Ishikawa (cell line): Measurements from ENCODE around the gene TAS2R20.

ENCODE experiments used
- CEBPB ChIP-seq: IDR thresholded peaks from 2 replicates; pipeline ENCODE4 v1.6.1; 2012
- CREB1 ChIP-seq: IDR thresholded peaks from 2 replicates; pipeline ENCODE4 v1.6.1; 2012; ENCODE audit warnings: low read depth
- EGR1 ChIP-seq: IDR thresholded peaks from 2 replicates; pipeline ENCODE4 v1.6.1; 2012
- EP300 ChIP-seq: IDR thresholded peaks from 2 replicates; pipeline ENCODE4 v1.6.1; 2012; ENCODE audit warnings: borderline replicate concordance
- FOXM1 ChIP-seq: IDR thresholded peaks from 2 replicates; pipeline ENCODE4 v1.6.1; 2012; ENCODE audit warnings: low read depth, borderline replicate concordance
- MAX ChIP-seq: IDR thresholded peaks from 2 replicates; pipeline ENCODE4 v1.6.1; 2012
- NFIC ChIP-seq: IDR thresholded peaks from 2 replicates; pipeline ENCODE4 v1.6.1; 2012
- RAD21 ChIP-seq: IDR thresholded peaks from 2 replicates; pipeline ENCODE4 v1.6.1; 2012; ENCODE audit warnings: low read depth
- TCF12 ChIP-seq: IDR thresholded peaks from 2 replicates; pipeline ENCODE4 v1.6.1; 2012; ENCODE audit warnings: low read depth
- TEAD4 ChIP-seq: IDR thresholded peaks from 2 replicates; pipeline ENCODE4 v1.6.1; 2012
- USF1 ChIP-seq: IDR thresholded peaks from 2 replicates; pipeline ENCODE4 v1.6.1; 2012
- YY1 ChIP-seq: IDR thresholded peaks from 2 replicates; pipeline ENCODE4 v1.6.1; 2012; ENCODE audit warnings: low read depth
- ZBTB7A ChIP-seq: IDR thresholded peaks from 2 replicates; pipeline ENCODE4 v1.6.1; 2012; ENCODE audit warnings: low read depth
- TF ChIP-seq, protein P1 (sequence below): IDR thresholded peaks from 2 replicates; pipeline ENCODE4 v1.6.1; 2012; ENCODE audit warnings: low read depth, mild to moderate bottlenecking

The TAS2R20 gene

DNA sequence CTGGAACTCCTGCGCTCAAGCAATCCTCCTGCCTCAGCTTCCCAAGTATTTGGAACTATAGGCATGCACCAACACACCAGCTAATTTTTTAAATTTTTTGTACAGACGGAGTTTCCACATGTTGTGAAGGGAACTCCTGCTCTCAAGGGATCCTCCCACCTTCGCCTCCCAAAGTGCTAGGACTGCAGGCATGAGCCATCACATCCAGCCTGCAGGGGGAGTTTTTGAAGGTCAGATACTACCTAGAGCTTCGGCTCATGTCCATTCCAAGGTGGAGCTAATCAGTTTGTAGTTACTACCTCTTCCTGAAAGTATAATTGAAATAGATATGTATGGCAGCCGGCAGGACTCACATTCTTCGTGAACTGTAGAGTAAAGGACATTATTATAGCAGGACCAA, 28.0 kb upstream of the TAS2R20 start:
- TF ChIP-seq EGR1 (no peak), USF1 (no peak), EP300 (no peak), CREB1 (no peak), NFIC (no peak)
- TF ChIP-seq, protein P1, sequence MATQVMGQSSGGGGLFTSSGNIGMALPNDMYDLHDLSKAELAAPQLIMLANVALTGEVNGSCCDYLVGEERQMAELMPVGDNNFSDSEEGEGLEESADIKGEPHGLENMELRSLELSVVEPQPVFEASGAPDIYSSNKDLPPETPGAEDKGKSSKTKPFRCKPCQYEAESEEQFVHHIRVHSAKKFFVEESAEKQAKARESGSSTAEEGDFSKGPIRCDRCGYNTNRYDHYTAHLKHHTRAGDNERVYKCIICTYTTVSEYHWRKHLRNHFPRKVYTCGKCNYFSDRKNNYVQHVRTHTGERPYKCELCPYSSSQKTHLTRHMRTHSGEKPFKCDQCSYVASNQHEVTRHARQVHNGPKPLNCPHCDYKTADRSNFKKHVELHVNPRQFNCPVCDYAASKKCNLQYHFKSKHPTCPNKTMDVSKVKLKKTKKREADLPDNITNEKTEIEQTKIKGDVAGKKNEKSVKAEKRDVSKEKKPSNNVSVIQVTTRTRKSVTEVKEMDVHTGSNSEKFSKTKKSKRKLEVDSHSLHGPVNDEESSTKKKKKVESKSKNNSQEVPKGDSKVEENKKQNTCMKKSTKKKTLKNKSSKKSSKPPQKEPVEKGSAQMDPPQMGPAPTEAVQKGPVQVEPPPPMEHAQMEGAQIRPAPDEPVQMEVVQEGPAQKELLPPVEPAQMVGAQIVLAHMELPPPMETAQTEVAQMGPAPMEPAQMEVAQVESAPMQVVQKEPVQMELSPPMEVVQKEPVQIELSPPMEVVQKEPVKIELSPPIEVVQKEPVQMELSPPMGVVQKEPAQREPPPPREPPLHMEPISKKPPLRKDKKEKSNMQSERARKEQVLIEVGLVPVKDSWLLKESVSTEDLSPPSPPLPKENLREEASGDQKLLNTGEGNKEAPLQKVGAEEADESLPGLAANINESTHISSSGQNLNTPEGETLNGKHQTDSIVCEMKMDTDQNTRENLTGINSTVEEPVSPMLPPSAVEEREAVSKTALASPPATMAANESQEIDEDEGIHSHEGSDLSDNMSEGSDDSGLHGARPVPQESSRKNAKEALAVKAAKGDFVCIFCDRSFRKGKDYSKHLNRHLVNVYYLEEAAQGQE, result no peak

GRCh38 chr12:11023387-11023786, 25.3 kb upstream of the TAS2R20 start:
- TF ChIP-seq USF1 (no peak), CEBPB (no peak), ZBTB7A (no peak), FOXM1 (no peak), RAD21 (no peak), MAX (no peak)

GRCh38 chr12:11022520-11022919, 24.4 kb upstream of the TAS2R20 start, which contains the start of gene TAS2R19:
TSS of gene TAS2R19 (minus strand) at chr12:11022620. CDS start at chr12:11022571, 49 bp downstream.
- TF ChIP-seq NFIC (no peak), EGR1 (no peak), YY1 (no peak)

DNA sequence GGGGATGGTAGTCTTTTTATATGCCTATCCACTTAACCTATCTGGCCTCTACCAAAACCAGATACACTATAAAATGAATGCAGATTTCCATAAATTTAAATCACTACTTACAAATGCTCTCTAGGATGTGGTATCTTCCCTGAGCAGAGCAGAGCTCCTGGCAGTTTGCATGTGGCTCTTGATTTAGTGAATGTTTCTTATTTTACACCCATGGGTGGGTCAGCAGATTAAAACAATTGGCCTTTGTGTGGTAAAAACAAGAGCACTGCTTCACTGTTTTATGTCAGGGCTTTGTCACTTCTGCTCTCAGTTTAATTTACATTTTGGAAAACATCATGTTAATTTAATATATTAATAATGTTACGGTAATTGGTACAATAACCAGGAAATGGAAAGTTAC, 18.8 kb upstream of the TAS2R20 start:
- TF ChIP-seq TCF12 (no peak), MAX (no peak), FOXM1 (no peak)

DNA sequence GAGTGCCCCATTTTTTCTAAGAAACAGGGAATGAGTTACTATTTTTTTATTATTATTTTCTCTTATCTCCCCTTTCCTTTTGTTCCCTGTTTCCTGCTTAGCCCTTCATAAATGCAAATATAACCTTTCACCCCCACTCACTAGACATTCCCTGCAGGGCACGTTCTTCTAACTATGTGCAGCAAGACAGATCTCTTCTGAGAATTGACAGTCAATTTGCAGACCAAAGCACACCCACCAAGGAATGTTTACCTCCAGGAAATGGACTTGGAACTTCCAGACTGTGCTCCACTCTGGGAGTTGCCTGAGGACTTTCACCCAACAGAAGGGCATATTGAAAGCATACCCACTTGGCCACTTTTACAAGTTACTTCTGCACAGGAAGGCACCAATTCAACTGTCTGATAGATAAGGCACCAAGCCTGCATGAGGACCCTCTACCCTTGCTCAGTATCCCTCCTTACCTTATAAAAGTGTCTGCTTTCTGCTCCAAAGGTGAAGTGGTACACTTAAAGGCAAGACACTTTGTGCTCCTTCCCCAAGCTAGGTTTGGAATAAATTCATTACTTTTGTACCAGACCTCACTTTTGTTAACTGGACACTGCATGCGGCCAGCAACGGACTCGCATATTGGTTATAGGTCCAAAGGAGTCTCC, 17.8 kb upstream of the TAS2R20 start:
- TF ChIP-seq MAX (no peak), USF1 (no peak), NFIC (no peak)

DNA sequence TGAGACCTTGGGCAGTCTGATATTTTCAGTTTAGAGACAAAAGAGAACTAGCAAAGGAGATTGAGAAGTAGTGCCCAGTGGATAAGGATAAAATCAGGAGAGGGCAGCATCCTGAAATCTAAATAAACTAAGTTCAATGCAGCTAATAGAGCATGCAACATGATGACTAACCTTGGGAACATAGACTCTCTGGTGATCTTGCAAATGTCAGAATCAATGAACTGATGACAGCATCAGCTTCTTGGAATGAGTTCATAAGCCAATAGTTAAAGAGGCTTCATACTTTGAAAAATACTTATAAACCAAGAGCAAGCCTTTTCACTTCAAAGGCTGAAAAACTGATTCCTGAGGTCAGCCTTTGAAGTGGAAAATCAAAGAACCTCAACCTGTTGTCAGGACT, 16.1 kb upstream of the TAS2R20 start:
- TF ChIP-seq CREB1, result no peak
- TF ChIP-seq TEAD4, result no peak
- no peak for TF ChIP-seq TCF12
- no peak for TF ChIP-seq USF1
- no peak for TF ChIP-seq RAD21
- TF ChIP-seq, protein P1, result no peak
- no peak for TF ChIP-seq NFIC
- no peak for TF ChIP-seq FOXM1
- no peak for TF ChIP-seq CEBPB
- no peak for TF ChIP-seq ZBTB7A
- no peak for TF ChIP-seq MAX

- no peak for TF ChIP-seq TEAD4
- TF ChIP-seq NFIC, result no peak
- no peak for TF ChIP-seq ZBTB7A
- TF ChIP-seq EP300, result no peak
- TF ChIP-seq CEBPB, result no peak
These were observed 9.5 kb upstream of the TAS2R20 start for GRCh38 chr12:11007608-11008007.
